ENCODE measurements around the gene MAP3K9.

Gene MAP3K9

GRCh38 chr14:70796551-70796950, 12.8 kb downstream of the MAP3K9 start:
- Histone ChIP-seq H3K4me3 (ENCODE audit: low read depth in 1 of 2, low read length in 2 of 2) (no peak overlapping the region), H3K9me3 (ENCODE audit: low read length) (no peaks in the 10 kb centered on the region), H3K4me1 (ENCODE audit: insufficient read depth, low read length) (no peaks in the 10 kb centered on the region), H3K27me3 (ENCODE audit: control insufficient read depth in 1 of 2, insufficient read depth in 2 of 2, low read length in 2 of 2) (no peaks in the 10 kb centered on the region), H3K36me3 (ENCODE audit: insufficient read depth, low read length) (no peaks in the 10 kb centered on the region), H3K9ac (ENCODE audit: low read length) (no peak overlapping the region), H3K27ac (ENCODE audit: low read depth, low read length) (no peak overlapping the region)

- no peaks in the 10 kb centered on the region for H3K4me1 ChIP-seq (ENCODE audit: insufficient read depth, low read length)
- no peak overlapping the region for H3K9ac ChIP-seq (ENCODE audit: low read length)
- no peaks in the 10 kb centered on the region for H3K27me3 ChIP-seq (ENCODE audit: control insufficient read depth in 1 of 2, insufficient read depth in 2 of 2, low read length in 2 of 2)
- H3K27ac ChIP-seq (ENCODE audit: low read depth, low read length): no peak overlapping the region
- no peaks in the 10 kb centered on the region for H3K36me3 ChIP-seq (ENCODE audit: insufficient read depth, low read length)
- H3K9me3 ChIP-seq (ENCODE audit: low read length): no peaks in the 10 kb centered on the region
- no peak overlapping the region for H3K4me3 ChIP-seq (ENCODE audit: low read depth in 1 of 2, low read length in 2 of 2)
Measured at GRCh38 chr14:70794294-70794693, 15.0 kb downstream of the MAP3K9 start.

- Histone ChIP-seq H3K9me3 (ENCODE audit: low read length) (no peaks in the 10 kb centered on the region), H3K36me3 (ENCODE audit: insufficient read depth, low read length) (no peaks in the 10 kb centered on the region), H3K27ac (ENCODE audit: low read depth, low read length) (no peak overlapping the region), H3K4me1 (ENCODE audit: insufficient read depth, low read length) (no peaks in the 10 kb centered on the region), H3K4me3 (ENCODE audit: low read depth in 1 of 2, low read length in 2 of 2) (no peak overlapping the region), H3K27me3 (ENCODE audit: control insufficient read depth in 1 of 2, insufficient read depth in 2 of 2, low read length in 2 of 2) (no peaks in the 10 kb centered on the region), H3K9ac (ENCODE audit: low read length) (no peak overlapping the region)
Measured at GRCh38 chr14:70793637-70794036, 15.7 kb downstream of the MAP3K9 start.

- Histone ChIP-seq H3K36me3 (ENCODE audit: insufficient read depth, low read length) (no peaks in the 10 kb centered on the region), H3K4me1 (ENCODE audit: insufficient read depth, low read length) (no peaks in the 10 kb centered on the region), H3K27me3 (ENCODE audit: control insufficient read depth in 1 of 2, insufficient read depth in 2 of 2, low read length in 2 of 2) (no peaks in the 10 kb centered on the region), H3K9me3 (ENCODE audit: low read length) (no peaks in the 10 kb centered on the region), H3K4me3 (ENCODE audit: low read depth in 1 of 2, low read length in 2 of 2) (no peak overlapping the region), H3K9ac (ENCODE audit: low read length) (no peak overlapping the region), H3K27ac (ENCODE audit: low read depth, low read length) (no peak overlapping the region)
Measured at GRCh38 chr14:70792939-70793338, 16.4 kb downstream of the MAP3K9 start.

GRCh38 chr14:70791971-70792370, 17.3 kb downstream of the MAP3K9 start:
- Histone ChIP-seq H3K9me3 (ENCODE audit: low read length) (no peaks in the 10 kb centered on the region), H3K9ac (ENCODE audit: low read length) (no peak overlapping the region), H3K36me3 (ENCODE audit: insufficient read depth, low read length) (no peaks in the 10 kb centered on the region), H3K4me1 (ENCODE audit: insufficient read depth, low read length) (no peaks in the 10 kb centered on the region), H3K4me3 (ENCODE audit: low read depth in 1 of 2, low read length in 2 of 2) (no peak overlapping the region), H3K27me3 (ENCODE audit: control insufficient read depth in 1 of 2, insufficient read depth in 2 of 2, low read length in 2 of 2) (no peaks in the 10 kb centered on the region), H3K27ac (ENCODE audit: low read depth, low read length) (no peak overlapping the region)

- H3K27ac ChIP-seq (ENCODE audit: low read depth, low read length): no peak overlapping the region
- no peaks in the 10 kb centered on the region for H3K9me3 ChIP-seq (ENCODE audit: low read length)
- no peaks in the 10 kb centered on the region for H3K36me3 ChIP-seq (ENCODE audit: insufficient read depth, low read length)
- no peaks in the 10 kb centered on the region for H3K27me3 ChIP-seq (ENCODE audit: control insufficient read depth in 1 of 2, insufficient read depth in 2 of 2, low read length in 2 of 2)
- H3K4me3 ChIP-seq (ENCODE audit: low read depth in 1 of 2, low read length in 2 of 2): no peak overlapping the region
- H3K9ac ChIP-seq (ENCODE audit: low read length): no peak overlapping the region
- no peaks in the 10 kb centered on the region for H3K4me1 ChIP-seq (ENCODE audit: insufficient read depth, low read length)
Measured at GRCh38 chr14:70789961-70790360, 19.4 kb downstream of the MAP3K9 start.

- Histone ChIP-seq H3K4me1 (ENCODE audit: insufficient read depth, low read length) (no peaks in the 10 kb centered on the region), H3K27me3 (ENCODE audit: control insufficient read depth in 1 of 2, insufficient read depth in 2 of 2, low read length in 2 of 2) (no peaks in the 10 kb centered on the region), H3K4me3 (ENCODE audit: low read depth in 1 of 2, low read length in 2 of 2) (no peak overlapping the region), H3K9me3 (ENCODE audit: low read length) (no peaks in the 10 kb centered on the region), H3K9ac (ENCODE audit: low read length) (no peak overlapping the region), H3K27ac (ENCODE audit: low read depth, low read length) (no peak overlapping the region), H3K36me3 (ENCODE audit: insufficient read depth, low read length) (no peaks in the 10 kb centered on the region)
Measured at GRCh38 chr14:70789361-70789760, 20.0 kb downstream of the MAP3K9 start.

GRCh38 chr14:70788898-70789297, 20.4 kb downstream of the MAP3K9 start:
- Histone ChIP-seq H3K27me3 (ENCODE audit: control insufficient read depth in 1 of 2, insufficient read depth in 2 of 2, low read length in 2 of 2) (no peaks in the 10 kb centered on the region), H3K4me3 (ENCODE audit: low read depth in 1 of 2, low read length in 2 of 2) (no peak overlapping the region), H3K27ac (ENCODE audit: low read depth, low read length) (no peak overlapping the region), H3K36me3 (ENCODE audit: insufficient read depth, low read length) (no peaks in the 10 kb centered on the region), H3K4me1 (ENCODE audit: insufficient read depth, low read length) (no peaks in the 10 kb centered on the region), H3K9ac (ENCODE audit: low read length) (no peak overlapping the region), H3K9me3 (ENCODE audit: low read length) (no peaks in the 10 kb centered on the region)

GRCh38 chr14:70785556-70785955, 23.8 kb downstream of the MAP3K9 start:
- H3K9me3 ChIP-seq (ENCODE audit: low read length): no peaks in the 10 kb centered on the region
- no peaks in the 10 kb centered on the region for H3K36me3 ChIP-seq (ENCODE audit: insufficient read depth, low read length)
- no peak overlapping the region for H3K4me3 ChIP-seq (ENCODE audit: low read depth in 1 of 2, low read length in 2 of 2)
- H3K27me3 ChIP-seq (ENCODE audit: control insufficient read depth in 1 of 2, insufficient read depth in 2 of 2, low read length in 2 of 2): no peaks in the 10 kb centered on the region
- H3K27ac ChIP-seq (ENCODE audit: low read depth, low read length): no peak overlapping the region
- H3K4me1 ChIP-seq (ENCODE audit: insufficient read depth, low read length): no peaks in the 10 kb centered on the region
- no peak overlapping the region for H3K9ac ChIP-seq (ENCODE audit: low read length)

GRCh38 chr14:70784886-70785285, 24.4 kb downstream of the MAP3K9 start:
- Histone ChIP-seq H3K4me3 (ENCODE audit: low read depth in 1 of 2, low read length in 2 of 2) (no peak overlapping the region), H3K36me3 (ENCODE audit: insufficient read depth, low read length) (no peaks in the 10 kb centered on the region), H3K9ac (ENCODE audit: low read length) (no peak overlapping the region), H3K9me3 (ENCODE audit: low read length) (no peaks in the 10 kb centered on the region), H3K27me3 (ENCODE audit: control insufficient read depth in 1 of 2, insufficient read depth in 2 of 2, low read length in 2 of 2) (no peaks in the 10 kb centered on the region), H3K27ac (ENCODE audit: low read depth, low read length) (no peak overlapping the region), H3K4me1 (ENCODE audit: insufficient read depth, low read length) (no peaks in the 10 kb centered on the region)

- H3K4me3 ChIP-seq (ENCODE audit: low read depth in 1 of 2, low read length in 2 of 2): no peak overlapping the region
- H3K9me3 ChIP-seq (ENCODE audit: low read length): no peaks in the 10 kb centered on the region
- no peak overlapping the region for H3K27ac ChIP-seq (ENCODE audit: low read depth, low read length)
- no peak overlapping the region for H3K9ac ChIP-seq (ENCODE audit: low read length)
- H3K36me3 ChIP-seq (ENCODE audit: insufficient read depth, low read length): no peaks in the 10 kb centered on the region
- H3K4me1 ChIP-seq (ENCODE audit: insufficient read depth, low read length): no peaks in the 10 kb centered on the region
- H3K27me3 ChIP-seq (ENCODE audit: control insufficient read depth in 1 of 2, insufficient read depth in 2 of 2, low read length in 2 of 2): no peaks in the 10 kb centered on the region
Measured at GRCh38 chr14:70782361-70782760, 27.0 kb downstream of the MAP3K9 start.

GRCh38 chr14:70780396-70781075, 28.8 kb downstream of the MAP3K9 start:
- Histone ChIP-seq H3K4me3 (ENCODE audit: low read depth in 1 of 2, low read length in 2 of 2) (no peak overlapping the region), H3K4me1 (ENCODE audit: insufficient read depth, low read length) (no peaks in the 10 kb centered on the region), H3K27ac (ENCODE audit: low read depth, low read length) (no peak overlapping the region), H3K9ac (ENCODE audit: low read length) (no peak overlapping the region), H3K27me3 (ENCODE audit: control insufficient read depth in 1 of 2, insufficient read depth in 2 of 2, low read length in 2 of 2) (no peaks in the 10 kb centered on the region), H3K36me3 (ENCODE audit: insufficient read depth, low read length) (no peaks in the 10 kb centered on the region), H3K9me3 (ENCODE audit: low read length) (no peaks in the 10 kb centered on the region)

All from muscle layer of colon (tissue), 2 donors.